HG03565 (cell line): ENCODE measurements around the gene MARCHF2.
"Not testable (repeated sequence)": the region's sequence is repeated elsewhere in the genome, so short reads cannot be mapped to it uniquely, and the experiment has no call there.

Experiments
- ATAC-seq: cut with Tn5 transposase; IDR thresholded peaks from one replicate; pipeline ENCODE4 v1.9.1; 2021; ENCODE audit warnings: mild to moderate bottlenecking, moderate library complexity; ENCODE audit not compliant: unreplicated experiment

Gene MARCHF2

GRCh38 chr19:8404391-8405151, 8.5 kb upstream of the MARCHF2 start:
- ATAC-seq = no peak

- ATAC-seq = not testable (repeated sequence)
These were observed 2.4 kb upstream of the MARCHF2 start for GRCh38 chr19:8410718-8411117.

GRCh38 chr19:8413629-8413995, 507 bp downstream of the MARCHF2 start:
- no peak for ATAC-seq

- ATAC-seq = no peak
These were observed 3.7 kb downstream of the MARCHF2 start for GRCh38 chr19:8416796-8417195.

- no peak for ATAC-seq
These were observed 8.7 kb downstream of the MARCHF2 start for GRCh38 chr19:8421484-8422461.

- no peak for ATAC-seq
These were observed 10.7 kb downstream of the MARCHF2 start for GRCh38 chr19:8423817-8424223.

- not testable (repeated sequence) for ATAC-seq
These were observed 12.2 kb downstream of the MARCHF2 start for GRCh38 chr19:8425331-8425730.

GRCh38 chr19:8426283-8426682, 13.2 kb downstream of the MARCHF2 start:
- no peak for ATAC-seq

GRCh38 chr19:8429044-8429443, 15.9 kb downstream of the MARCHF2 start:
- no peak for ATAC-seq

- ATAC-seq = no peak
These were observed 16.7 kb downstream of the MARCHF2 start for GRCh38 chr19:8429826-8430225.

- no peak for ATAC-seq
These were observed 17.5 kb downstream of the MARCHF2 start for GRCh38 chr19:8430650-8431049.

GRCh38 chr19:8438236-8438635, 25.1 kb downstream of the MARCHF2 start:
- no peak for ATAC-seq

- no peak for ATAC-seq
These were observed 28.8 kb downstream of the MARCHF2 start for GRCh38 chr19:8441725-8442544.

- not testable (repeated sequence) for ATAC-seq
These were observed 31.1 kb downstream of the MARCHF2 start for GRCh38 chr19:8444140-8444676.

- peak; percentile 88 for ATAC-seq
These were observed 31.8 kb downstream of the MARCHF2 start, which contains the start of gene HNRNPM for GRCh38 chr19:8444677-8445487. Gene HNRNPM (plus strand): TSS chr19:8444975. CDS start chr19:8444999, 24 bp downstream.

- ATAC-seq = peak; percentile 1
These were observed 32.4 kb downstream of the MARCHF2 start for GRCh38 chr19:8445488-8446001.

- ATAC-seq = no peak
These were observed 33.1 kb downstream of the MARCHF2 start for GRCh38 chr19:8446061-8446709.

GRCh38 chr19:8449830-8450229, 36.7 kb downstream of the MARCHF2 start:
- ATAC-seq = no peak

- ATAC-seq = no peak
These were observed 38.3 kb downstream of the MARCHF2 start for GRCh38 chr19:8451377-8451776.
